GM19438 (cell line): ENCODE results near the gene FYCO1.

Source experiments
- ATAC-seq: cut with Tn5 transposase; IDR thresholded peaks from one replicate; pipeline ENCODE4 v1.9.1; 2021; ENCODE audit warnings: low read depth; ENCODE audit not compliant: unreplicated experiment

FYCO1 gene

DNA sequence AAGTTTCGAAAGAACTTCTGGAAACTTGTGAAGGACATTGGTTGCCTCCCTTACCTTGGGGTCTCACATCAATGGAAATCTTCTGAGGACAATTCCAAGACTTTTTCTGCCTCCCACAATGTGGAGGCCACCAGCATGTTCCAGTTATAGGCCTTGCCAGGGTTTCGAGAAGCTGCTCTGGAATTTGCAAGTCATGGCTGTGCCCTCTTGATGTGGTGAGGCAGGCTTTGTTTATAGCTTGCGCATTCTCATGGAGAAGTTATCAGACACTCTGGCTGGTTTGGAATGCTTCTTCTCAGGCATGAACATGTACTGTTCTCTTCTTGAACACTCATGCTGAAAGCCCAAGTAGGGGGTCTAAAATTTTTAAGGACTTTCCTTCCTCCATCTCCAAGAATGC lies 48.3 kb downstream of the FYCO1 start:
- ATAC-seq: no peak

DNA sequence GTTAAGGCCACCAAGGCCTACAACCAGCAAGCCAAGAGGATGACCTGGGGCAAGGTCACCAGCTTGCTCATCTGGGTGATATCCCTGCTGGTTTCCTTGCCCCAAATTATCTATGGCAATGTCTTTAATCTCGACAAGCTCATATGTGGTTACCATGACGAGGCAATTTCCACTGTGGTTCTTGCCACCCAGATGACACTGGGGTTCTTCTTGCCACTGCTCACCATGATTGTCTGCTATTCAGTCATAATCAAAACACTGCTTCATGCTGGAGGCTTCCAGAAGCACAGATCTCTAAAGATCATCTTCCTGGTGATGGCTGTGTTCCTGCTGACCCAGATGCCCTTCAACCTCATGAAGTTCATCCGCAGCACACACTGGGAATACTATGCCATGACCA lies 48.7 kb downstream of the FYCO1 start:
- ATAC-seq: no peak

DNA sequence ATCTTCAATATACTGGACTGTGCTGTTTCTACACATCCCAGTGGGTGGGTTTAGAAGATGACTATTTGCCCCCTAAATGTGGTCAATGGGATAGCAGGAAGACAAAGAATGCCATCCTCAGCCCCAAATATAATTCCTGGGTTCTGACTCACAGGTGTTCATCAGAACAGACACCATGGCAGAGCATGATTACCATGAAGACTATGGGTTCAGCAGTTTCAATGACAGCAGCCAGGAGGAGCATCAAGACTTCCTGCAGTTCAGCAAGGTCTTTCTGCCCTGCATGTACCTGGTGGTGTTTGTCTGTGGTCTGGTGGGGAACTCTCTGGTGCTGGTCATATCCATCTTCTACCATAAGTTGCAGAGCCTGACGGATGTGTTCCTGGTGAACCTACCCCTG lies 49.3 kb downstream of the FYCO1 start:
- no peak for ATAC-seq

DNA sequence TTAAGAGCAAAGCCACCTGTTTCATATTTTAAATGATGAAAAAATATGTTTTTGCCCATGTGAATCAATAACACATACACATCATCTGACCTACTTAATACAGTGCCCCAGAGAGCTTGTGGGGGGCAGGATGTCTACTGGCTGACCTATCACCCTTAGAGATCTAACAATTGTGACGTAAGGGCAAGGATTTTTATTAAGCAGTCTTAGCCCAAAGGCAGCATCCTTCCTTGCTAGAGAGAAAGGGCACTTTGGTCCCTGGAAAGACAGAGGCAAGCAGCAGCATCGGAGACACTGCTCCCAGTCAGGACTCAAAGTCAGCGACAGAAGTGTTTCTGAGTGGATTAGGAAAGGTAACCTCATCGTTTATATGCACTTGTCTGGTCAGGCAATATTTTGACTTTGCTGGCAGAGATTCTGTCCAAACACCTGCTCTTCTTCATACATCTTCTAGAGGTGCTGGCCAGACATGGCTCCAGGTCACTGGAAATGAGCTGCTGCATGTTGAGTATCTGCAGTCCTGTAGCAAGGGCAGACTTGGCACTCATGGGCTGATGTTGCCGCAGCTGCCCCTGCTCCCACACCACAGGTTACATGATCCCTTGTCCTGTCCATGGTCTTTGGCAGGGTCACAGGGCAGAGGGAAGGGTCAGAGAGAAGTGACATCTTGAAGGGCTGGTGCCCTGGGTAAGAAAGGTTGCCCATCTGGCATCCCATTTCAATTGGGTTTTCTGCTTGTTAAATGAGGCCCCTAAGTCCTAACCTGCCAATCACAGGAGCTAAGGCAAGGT lies 50.6 kb downstream of the FYCO1 start:
- ATAC-seq: no peak

DNA sequence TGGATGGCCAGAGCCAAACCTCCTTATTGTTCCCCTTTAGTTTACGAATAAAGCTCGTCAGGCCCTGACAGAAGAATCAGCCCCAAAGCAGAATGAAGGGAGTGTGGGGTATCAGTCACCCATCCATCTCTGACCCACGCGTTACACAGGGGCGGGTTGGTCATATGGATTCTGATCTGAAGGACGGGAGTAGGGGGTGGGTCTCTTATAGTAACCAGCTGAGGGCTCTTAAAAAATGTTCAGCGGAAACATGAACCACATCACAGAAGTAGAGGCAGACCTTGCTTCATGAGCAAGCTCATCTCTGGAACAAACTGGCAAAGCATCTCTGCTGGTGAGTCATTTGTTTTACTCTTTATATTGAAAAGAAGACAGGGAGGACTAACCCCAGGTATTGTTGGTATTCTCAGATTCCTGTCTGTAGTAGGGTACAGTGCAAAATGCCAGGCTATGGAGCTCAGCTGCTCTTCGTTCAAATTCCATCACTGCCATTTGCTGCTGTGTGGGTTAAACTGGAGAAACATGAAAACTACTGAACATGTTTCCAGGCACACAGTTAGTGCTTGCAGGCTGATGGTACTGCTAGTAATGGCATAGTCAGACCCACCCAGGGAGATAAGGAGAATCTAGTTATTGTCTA lies 52.3 kb downstream of the FYCO1 start, which contains the start of gene CXCR6:
Gene CXCR6 (plus strand): TSS at position 258 of the 640 bp plus-strand sequence. CDS start 3,018 bp downstream, outside the sequence.
- no peak for ATAC-seq

DNA sequence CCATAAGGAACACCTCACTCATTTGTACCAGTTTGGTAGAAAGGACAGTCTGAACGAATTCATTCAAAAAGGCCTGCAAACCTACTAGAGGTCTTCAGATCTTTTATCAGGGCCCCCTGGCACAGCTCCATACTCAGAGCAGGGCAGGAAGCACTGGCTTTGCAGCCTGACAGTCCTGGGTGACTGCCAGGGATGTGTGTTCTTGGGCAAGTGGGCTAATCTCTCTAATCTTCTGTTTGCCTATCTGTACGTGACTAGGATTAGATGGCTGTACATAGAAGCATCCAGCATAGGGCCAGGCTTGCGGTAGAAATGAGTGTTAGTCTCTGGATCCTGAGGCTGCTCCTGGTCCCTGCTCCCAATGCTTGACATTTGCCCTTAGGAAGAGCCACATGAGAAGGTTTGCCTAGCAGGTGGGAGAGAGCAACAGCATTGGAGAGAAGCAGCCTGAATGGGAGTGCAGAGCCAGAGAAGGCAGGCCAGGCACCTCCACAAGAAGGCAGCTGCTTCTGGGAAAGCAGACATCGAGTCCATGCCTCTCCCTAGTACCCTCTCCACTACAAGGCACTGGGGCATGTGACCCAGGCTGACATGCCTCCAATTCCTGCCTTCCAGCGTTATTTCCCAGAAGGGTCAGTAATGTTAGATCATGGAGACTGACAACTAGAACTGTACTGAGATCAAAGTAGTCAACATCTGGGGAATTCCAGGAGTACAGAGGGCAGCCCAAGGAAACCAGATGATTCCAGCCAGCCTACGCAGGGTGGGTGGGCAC lies 53.4 kb downstream of the FYCO1 start:
- no peak for ATAC-seq

DNA sequence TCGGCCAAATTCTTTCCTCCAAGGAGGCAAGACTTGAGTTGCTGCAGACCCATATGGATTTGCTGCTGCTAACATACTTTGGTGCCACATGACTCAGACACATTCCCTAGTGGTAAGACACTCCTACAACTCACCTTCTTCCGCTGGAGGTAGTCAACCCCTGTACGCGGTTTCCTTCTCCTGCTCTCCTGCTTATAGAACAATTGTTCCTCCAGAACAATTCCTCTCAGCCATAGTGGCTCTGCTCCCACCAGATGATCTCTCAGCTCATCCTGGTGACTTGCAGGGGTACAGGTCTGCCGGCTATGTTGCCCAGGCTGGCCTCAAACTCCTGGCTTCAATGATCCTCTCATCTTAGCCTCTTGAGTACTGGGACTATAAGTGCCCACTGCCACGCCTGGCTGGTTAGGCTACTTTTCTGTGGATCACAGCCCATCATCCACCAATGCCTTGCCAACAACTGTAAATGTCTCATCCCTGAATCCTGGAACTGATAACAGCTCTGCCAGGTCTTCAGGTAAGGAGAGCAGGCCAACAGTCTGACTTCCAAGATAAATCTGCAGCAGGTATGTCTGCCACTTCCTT lies 54.8 kb downstream of the FYCO1 start:
- no peak for ATAC-seq

DNA sequence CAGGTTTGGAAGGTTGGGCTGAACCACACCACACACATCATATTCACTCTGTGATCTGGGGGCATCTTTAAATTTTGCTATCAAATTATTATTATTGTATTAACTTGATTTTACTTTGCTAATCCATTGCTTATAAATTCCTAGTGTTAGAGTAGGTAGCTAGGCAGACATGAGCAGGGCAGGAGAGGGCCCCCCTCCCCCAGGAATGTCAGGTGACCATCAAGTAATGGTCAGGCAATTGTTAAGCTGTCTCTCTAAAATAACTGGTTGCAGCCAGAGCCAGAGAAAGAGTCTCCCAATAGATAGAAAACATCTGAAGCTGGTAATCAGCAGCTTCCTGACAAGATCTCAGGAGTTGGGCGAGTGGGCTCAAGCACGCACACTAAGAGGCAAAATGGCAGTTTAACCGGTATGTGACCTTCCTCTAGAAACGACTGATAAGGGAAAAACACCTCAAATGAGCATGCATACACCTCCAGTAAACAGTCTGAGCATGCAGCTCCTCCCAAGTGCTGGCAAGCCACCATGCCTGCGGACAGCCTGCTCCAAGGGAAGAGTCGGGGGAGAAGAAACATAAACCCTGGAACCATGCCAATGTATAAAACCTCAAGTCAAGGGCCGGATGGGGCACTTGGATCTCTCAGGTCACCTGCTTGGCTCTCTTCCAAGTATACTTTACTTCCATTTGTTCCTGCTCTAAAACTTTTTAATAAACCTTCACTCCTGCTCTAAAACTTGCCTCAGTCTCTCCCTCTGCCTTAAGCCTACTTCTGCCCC lies 55.4 kb downstream of the FYCO1 start:
- ATAC-seq: no peak

DNA sequence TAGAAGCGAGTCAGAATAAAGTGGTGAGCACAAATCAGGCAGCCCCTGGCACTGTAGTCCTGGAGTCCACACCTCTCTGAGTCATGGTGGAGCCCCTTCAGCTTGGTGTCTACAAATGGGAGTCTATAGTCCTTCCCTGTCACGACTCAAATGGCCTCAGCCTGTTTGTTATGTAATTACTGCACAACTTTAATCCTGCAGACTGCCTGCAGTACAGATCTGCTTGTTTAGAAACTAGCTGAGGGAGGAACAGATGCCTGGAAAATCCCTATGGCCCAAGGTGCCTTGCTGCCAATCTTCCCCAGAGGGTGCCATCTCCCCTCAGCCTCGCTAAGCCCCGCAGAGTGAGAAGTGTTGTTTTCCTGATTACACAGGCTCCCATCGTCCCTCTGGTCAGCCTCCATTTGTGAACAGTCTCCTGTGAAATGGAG lies 56.3 kb downstream of the FYCO1 start:
- no peak for ATAC-seq

DNA sequence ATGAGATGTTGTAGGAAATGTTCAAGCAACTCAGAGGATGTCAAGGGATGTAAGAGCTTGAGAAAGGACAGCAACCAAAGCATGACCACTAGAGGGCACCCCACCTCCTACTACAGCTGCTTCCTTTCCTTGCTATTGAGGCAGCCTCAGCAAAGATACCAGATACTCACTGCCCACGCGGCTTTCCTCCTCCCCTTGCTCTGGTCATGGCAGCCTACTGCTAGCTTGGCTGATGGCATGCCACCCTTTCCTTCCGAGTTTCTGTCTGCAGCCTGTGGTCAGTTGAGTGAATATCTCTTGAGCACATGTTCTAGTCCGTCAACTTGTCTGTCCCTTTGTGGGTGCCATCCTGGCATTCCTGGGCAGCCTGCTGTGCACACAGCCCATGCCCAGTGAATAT lies 56.8 kb downstream of the FYCO1 start:
- no peak for ATAC-seq

DNA sequence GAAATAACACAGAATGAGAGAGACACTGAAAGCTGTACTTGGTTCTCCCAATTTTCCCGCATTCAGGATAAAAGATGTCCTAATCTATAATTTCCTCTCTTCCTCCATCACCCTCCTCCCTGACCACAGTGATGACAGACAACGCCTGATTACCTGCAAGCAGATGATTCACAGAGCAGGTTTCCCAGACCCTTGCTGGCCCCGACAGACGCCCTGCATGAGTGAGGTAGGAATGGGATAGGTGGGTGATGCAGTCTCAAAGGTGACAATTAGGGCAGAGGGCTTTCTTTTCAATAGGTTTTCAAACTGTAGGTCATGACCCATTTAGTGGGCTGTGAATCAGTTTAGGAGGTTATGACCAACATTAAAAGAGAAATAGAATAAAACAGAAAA lies 57.6 kb downstream of the FYCO1 start:
- ATAC-seq: no peak

DNA sequence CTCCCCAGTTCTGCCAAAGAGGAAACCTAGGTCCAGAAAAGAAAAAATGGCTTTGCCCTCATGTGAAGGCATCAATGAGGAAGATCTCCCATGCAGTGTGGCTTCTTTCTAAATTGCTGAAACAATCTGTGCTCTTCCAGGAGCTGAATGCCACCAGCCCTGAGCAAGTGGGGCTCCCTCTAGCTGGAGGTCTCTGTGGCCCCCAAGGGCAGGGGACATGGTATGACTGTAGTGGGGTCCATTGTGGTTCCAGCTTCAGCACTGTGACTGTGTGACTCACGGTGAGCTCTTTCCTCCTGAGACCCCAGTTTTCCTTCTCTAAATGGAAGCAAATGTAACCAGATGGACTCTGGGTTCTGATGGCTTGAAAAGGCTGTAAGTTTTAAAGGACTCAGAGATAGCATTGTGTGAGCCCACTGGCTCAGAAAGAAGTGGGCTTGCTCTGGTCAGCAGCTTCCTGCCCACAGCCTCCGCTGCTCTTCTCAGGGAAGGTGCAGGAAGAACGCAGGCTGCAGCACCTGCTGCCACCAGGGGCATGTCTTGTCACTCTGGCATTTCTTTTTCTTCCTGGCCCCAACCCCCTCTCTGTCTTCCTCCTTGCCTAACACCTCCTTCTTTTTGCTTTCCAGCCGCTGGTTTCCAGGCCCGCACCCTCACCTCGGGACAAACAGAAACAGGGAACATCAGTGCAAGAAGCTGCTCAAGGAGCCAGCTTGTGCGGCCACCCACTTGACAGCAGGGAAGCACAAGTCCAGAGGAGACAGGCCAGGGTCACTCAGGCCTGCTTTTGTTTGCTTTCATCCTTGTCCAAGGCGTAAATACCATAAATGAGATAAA lies 58.2 kb downstream of the FYCO1 start:
- ATAC-seq: no peak

DNA sequence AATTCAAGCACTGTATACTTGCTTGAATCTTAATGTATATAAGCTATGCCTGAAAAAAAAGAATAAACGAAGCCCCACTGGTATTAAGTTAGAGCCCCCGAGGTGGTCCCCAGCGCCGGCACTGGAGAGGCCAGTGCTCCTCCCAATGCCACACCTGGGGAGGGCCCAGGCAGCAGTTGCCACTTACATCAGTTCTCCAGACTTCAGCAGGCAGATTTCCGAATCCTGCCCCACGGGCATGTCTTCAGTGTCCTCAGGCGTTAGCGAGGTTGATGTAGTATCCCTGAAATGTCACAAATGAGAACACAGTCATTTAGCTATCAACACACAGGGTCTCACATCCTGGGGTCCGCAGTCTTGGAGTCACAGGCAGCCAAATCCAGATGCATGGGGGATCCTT lies 59.4 kb downstream of the FYCO1 start:
- ATAC-seq: no peak

DNA sequence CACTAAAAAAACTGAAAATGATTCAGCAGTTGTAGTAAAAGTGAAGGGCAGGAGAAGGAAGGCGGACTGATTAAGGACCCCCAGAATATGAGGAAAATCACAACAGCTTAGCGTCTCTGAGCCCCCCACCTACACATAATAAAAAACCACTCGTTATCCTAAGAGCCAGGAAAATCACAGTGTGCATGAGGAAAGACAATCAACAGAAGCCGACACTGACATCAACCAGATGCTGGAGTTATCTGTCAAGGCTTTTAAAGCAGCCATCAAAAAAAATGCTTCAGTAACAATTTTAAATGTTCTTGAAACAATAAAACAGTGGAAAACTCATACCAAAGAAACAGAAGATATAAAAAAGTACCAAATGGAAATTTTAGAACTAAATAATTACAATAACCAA lies 62.0 kb downstream of the FYCO1 start:
- no peak for ATAC-seq

DNA sequence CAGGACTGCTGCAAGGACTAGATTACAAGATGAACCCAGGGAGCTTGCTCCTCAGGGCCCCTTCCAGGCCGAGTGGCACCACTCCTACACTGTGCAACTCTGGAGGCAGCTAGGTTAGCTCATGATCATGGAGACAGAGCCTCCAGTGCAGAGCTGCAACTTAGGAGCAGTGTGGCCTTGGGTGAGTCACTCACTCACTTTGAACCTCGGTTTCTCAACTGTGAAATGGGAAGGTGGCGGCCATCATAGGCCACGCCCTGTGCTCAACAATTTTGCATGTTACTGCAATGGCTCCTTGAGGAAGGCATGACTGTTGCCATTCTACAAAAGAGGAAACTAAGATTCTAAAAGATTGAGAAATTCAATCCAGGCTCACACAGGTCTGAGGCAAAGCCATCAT lies 63.5 kb downstream of the FYCO1 start:
- ATAC-seq: no peak

DNA sequence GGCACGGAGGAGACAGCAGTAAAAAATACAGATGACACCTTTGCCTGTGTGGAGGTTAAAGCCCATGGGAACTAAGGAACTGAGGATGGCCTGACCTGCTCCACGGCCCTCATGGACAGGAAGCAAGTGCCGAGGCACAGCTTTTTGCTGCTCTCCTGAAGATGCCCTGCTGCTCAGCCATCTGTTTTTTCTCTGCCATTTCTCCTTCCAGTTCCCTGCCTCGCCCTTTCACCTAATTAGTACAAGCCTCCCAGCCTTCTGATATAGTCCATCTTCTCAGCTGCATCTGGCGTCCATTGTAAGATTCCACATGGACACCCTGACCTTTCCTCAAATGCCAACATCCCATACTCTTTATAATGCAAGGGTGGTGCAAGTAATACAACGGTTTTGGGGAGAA lies 64.1 kb downstream of the FYCO1 start:
- no peak for ATAC-seq

DNA sequence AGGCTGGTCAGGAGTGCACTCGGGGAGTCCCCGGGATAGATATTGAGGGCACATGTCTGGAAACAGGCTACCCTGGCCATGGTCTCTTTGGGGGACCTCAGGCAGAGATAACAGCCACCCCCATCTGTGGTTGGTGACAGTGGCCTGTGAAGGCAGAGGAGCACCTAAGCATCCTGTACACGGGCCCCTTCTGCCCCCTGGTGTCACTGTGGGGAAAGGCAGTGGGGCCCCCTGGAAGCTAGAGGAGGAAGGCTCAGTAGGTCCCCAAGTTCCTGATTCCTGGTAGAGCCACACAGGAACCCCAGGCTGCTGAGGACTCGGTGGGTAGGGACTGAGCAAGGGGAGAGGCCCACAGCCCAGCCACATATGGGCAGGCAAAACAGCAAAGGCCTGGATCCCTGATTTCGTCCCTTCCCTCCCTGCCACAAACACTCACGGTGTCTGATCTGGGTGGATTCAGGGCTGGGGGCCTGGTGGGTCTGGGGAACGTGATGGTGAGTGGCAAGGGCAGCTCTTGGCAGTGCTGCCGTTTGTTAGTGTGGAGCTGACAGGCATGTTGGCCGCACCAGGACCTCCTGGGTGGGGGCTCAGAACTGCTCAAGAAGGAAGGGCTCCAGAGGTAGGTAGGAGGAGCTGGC lies 66.5 kb downstream of the FYCO1 start:
- ATAC-seq: no peak

DNA sequence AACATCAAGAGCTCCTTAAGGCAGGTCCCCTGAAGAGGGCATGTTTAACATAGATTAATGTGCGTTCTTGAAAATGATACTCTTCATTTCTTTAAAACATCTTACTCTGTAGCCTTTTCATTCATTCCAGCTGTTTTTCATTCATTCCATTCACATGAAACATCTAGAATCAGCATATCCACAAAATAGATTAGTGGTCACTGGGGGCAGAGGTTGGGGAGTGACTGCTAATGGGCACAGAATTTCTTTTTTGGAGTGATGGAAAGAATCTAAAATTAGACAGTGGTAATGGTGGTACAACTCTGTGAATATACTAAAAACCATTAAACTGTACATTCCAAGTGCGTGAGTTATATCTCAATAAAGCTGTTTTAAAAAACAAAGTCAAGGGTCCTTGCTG lies 67.7 kb downstream of the FYCO1 start:
- ATAC-seq: no peak

DNA sequence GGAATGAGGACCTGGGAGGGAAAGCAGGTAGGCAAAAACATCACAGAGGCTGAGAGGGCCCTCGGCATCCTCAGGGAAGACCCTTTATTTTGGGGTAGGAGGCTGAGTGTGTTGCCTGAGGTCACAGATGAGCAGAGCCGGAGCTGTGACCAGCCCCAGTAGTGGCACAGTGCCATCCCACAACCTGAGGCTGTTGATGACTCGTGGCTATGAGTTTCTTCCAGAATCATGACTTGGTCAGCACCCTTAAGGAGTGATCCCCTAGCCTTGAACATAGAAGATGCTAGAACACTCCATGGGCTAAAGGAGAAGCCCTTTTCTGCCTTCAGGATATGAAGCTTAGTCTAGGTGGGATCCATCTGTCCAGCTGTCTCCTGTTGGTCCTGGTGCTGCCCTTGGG lies 71.9 kb downstream of the FYCO1 start:
- ATAC-seq: no peak
